Small intestine (tissue), 7 donors: Measurements from ENCODE around the gene GMDS. TPM values are rescaled to one million over a fixed set of nuclear protein-coding genes. Genes with fewer than 3 reads are reported as not detected.

Experiments
- DNase-seq, 2 donors: peaks; one replicate each; pipeline versions ENCODE4 v3.0.0 to v3.0.0-alpha.2; 2013
- FAIRE-seq: peaks from 2 replicates; lab custom pipeline; 2012; peaks lifted over from hg19 to GRCh38; lab: Jason Lieb, UNC
- H3K27ac ChIP-seq, 3 donors: one replicate each; pipeline ENCODE4 v1.5.1; 2013; ENCODE audit warnings: low read length in 2 of 3, mild to moderate bottlenecking in 2 of 3, control low read depth in 1 of 3, inconsistent platforms in 1 of 3, low read depth in 1 of 3, moderate library complexity in 1 of 3
- H3K27me3 ChIP-seq, 3 donors: one replicate each; pipeline ENCODE4 v1.6.1; 2013; ENCODE audit warnings: low read length in 3 of 3, inconsistent platforms in 1 of 3; ENCODE audit not compliant: control insufficient read depth in 3 of 3, insufficient read depth in 3 of 3
- H3K36me3 ChIP-seq, 3 donors: one replicate each; pipeline ENCODE4 v1.6.1; 2013; ENCODE audit warnings: low read length in 3 of 3, inconsistent platforms in 1 of 3, low read depth in 1 of 3, mild to moderate bottlenecking in 1 of 3, moderate library complexity in 1 of 3; ENCODE audit not compliant: control insufficient read depth in 3 of 3, insufficient read depth in 2 of 3
- H3K4me1 ChIP-seq, 3 donors: one replicate each; pipeline ENCODE4 v1.6.1; 2013; ENCODE audit warnings: low read length in 2 of 3, inconsistent platforms in 1 of 3, low read depth in 1 of 3, mild to moderate bottlenecking in 1 of 3, moderate library complexity in 1 of 3; ENCODE audit not compliant: control insufficient read depth in 3 of 3, insufficient read depth in 2 of 3
- H3K4me3 ChIP-seq, 3 donors: one replicate each; pipeline ENCODE4 v1.5.1; 2013; ENCODE audit warnings: low read length in 3 of 3, control low read depth in 1 of 3, inconsistent platforms in 1 of 3, low read depth in 1 of 3, mild to moderate bottlenecking in 1 of 3, moderate library complexity in 1 of 3
- H3K9me3 ChIP-seq, 2 donors: one replicate each; pipeline ENCODE4 v1.6.1; 2013; ENCODE audit warnings: low read depth in 1 of 2, low read length in 1 of 2; ENCODE audit not compliant: control insufficient read depth in 2 of 2, insufficient read depth in 1 of 2
- WGBS, 3 donors: extraction: QIAGEN DNeasy Blood & Tissue Kit; methylation state at CpG; one replicate each; pipeline ENCODE4 v1.1.7; 2013; 5-methylcytosine and 5-hydroxymethylcytosine counted together
- polyA plus RNA-seq, 4 donors: library from polyadenylated mRNA; stranded (reverse) in 3 of 4; unstranded in 1 of 4; fragments of 200-250 nt in 3 of 4; fragments of 120-200 nt in 1 of 4; gene quantifications; one replicate each; pipeline versions ENCODE4 v1.2.1 to v1.2.3, GENCODE V29; 2013
- donor health status: healthy with polysubstance abuse.
- donor health status: control.
- donor health status: control.
- donor health status: Bipolar disorder and iron deficiency.
- donor health status: healthy.

GMDS gene
- polyA plus RNA-seq, 4 donors, result 64.5 to 243 (median 200) TPM

- DNase-seq, result peak; percentile 80 to 87
Observed at GRCh38 chr6:2225422-2226392, 19.7 kb downstream of the GMDS start.

GRCh38 chr6:2224847-2225382, 20.5 kb downstream of the GMDS start:
- Histone ChIP-seq H3K4me1 (peaks cover 5 to 27% (median 11%) of the 10 kb centered on the region in 3 donors), H3K27ac (peak overlapping the region; percentile 14 to 67 (median 55)), H3K36me3 (peaks cover 0 to 3% (median 0%) of the 10 kb centered on the region in 3 donors), H3K27me3 (no peaks in the 10 kb centered on the region), H3K4me3 (no peak overlapping the region), H3K9me3 (no peaks in the 10 kb centered on the region)
- WGBS, 3 donors, result 82 to 89% (median 88%) methylated on average over 11 of the region's 11 CpGs
- DNase-seq, result no peak
- no peak for FAIRE-seq

More at GRCh38 chr6:2225422-2226392, 19.7 kb downstream of the GMDS start:
- Histone ChIP-seq H3K27me3 (no peaks in the 10 kb centered on the region), H3K4me3 (no peak overlapping the region), H3K4me1 (peaks cover 5 to 27% (median 11%) of the 10 kb centered on the region in 3 donors), H3K9me3 (no peaks in the 10 kb centered on the region), H3K27ac (peak overlapping the region; percentile 46 to 67 (median 55)), H3K36me3 (peaks cover 0 to 3% (median 0%) of the 10 kb centered on the region in 3 donors)
- 11 to 55% (median 32%) methylated on average over 6 of the region's 6 CpGs for WGBS, 3 donors
- no peak for FAIRE-seq

GRCh38 chr6:2222275-2222842, 23.0 kb downstream of the GMDS start:
- DNase-seq (peak; percentile 12 to 39), FAIRE-seq (no peak)
- Histone ChIP-seq H3K9me3 (no peaks in the 10 kb centered on the region), H3K4me1 (peaks cover 5 to 26% (median 7%) of the 10 kb centered on the region in 3 donors), H3K4me3 (peak overlapping the region in 2 of 3 donors; percentile 33 to 54), H3K27ac (peak overlapping the region in 2 of 3 donors; percentile 70 to 71), H3K27me3 (no peaks in the 10 kb centered on the region), H3K36me3 (peaks cover 0 to 3% (median 0%) of the 10 kb centered on the region in 3 donors)
- 17 to 37% (median 27%) methylated on average over 6 of the region's 6 CpGs for WGBS, 3 donors

GRCh38 chr6:2221726-2222274, 23.6 kb downstream of the GMDS start:
- Histone ChIP-seq H3K36me3 (peaks cover 0 to 3% (median 0%) of the 10 kb centered on the region in 3 donors), H3K27ac (peak overlapping the region; percentile 33 to 71 (median 70)), H3K4me1 (peaks cover 5 to 23% (median 7%) of the 10 kb centered on the region in 3 donors), H3K27me3 (no peaks in the 10 kb centered on the region), H3K4me3 (peak overlapping the region; percentile 33 to 54 (median 43)), H3K9me3 (no peaks in the 10 kb centered on the region)
- DNase-seq (no peak), FAIRE-seq (no peak)
- WGBS, 3 donors, result 4 to 25% (median 6%) methylated on average over 6 of the region's 6 CpGs

- Histone ChIP-seq H3K4me1 (peaks cover 5 to 13% (median 7%) of the 10 kb centered on the region in 3 donors), H3K27ac (no peak overlapping the region), H3K9me3 (no peaks in the 10 kb centered on the region), H3K4me3 (no peak overlapping the region), H3K27me3 (no peaks in the 10 kb centered on the region), H3K36me3 (peaks cover 0 to 3% (median 0%) of the 10 kb centered on the region in 3 donors)
- 91 to 97% (median 92%) methylated on average over 6 of the region's 6 CpGs for WGBS, 3 donors
- DNase-seq (no peak), FAIRE-seq (no peak)
Observed at GRCh38 chr6:2220154-2220553, 25.3 kb downstream of the GMDS start.

- Histone ChIP-seq H3K36me3 (peaks cover 0 to 3% (median 0%) of the 10 kb centered on the region in 3 donors), H3K9me3 (no peaks in the 10 kb centered on the region), H3K4me1 (peaks cover 5 to 8% (median 5%) of the 10 kb centered on the region in 3 donors), H3K27me3 (no peaks in the 10 kb centered on the region), H3K4me3 (no peak overlapping the region), H3K27ac (no peak overlapping the region)
- DNase-seq (no peak), FAIRE-seq (no peak)
- 85 to 91% (median 89%) methylated on average over 6 of the region's 6 CpGs for WGBS, 3 donors
Observed at GRCh38 chr6:2218866-2219265, 26.5 kb downstream of the GMDS start.

- Histone ChIP-seq H3K27me3 (no peaks in the 10 kb centered on the region), H3K4me1 (no peaks in the 10 kb centered on the region), H3K4me3 (no peak overlapping the region), H3K9me3 (no peaks in the 10 kb centered on the region), H3K27ac (no peak overlapping the region), H3K36me3 (peaks cover 0 to 3% (median 0%) of the 10 kb centered on the region in 3 donors)
- DNase-seq, result no peak
- WGBS, 3 donors, result 86 to 94% (median 91%) methylated on average over 13 of the region's 13 CpGs
- FAIRE-seq, result no peak
Observed at GRCh38 chr6:2216794-2217383, 28.5 kb downstream of the GMDS start.
